ENCODE data around the gene BEX5.
"Not testable (repeated sequence)": the region's sequence is repeated elsewhere in the genome, so short reads cannot be mapped to it uniquely, and the experiment has no call there.

DNA sequence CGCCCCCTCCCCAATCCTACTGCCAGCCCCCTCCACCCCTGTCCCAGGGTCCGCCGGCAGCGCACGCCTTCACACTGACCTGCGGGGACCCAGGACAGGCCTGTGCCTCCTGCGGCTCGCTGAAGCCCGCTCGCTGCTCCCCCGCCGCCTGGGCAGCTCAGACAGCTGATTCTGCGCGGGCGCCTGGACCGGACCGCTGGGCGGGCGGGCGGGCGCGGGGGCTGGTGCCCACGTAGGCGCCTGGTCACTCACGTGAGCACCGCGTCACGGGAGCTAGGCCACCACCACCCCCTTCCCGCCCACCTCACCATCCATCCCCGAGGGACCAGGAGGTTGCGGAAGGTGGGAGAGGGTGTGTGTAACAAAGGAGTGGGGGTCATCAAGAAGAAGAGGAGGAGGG is 13.5 kb downstream of the BEX5 start, which contains the start of gene TCEAL6:
- TF ChIP-seq, protein P1, sequence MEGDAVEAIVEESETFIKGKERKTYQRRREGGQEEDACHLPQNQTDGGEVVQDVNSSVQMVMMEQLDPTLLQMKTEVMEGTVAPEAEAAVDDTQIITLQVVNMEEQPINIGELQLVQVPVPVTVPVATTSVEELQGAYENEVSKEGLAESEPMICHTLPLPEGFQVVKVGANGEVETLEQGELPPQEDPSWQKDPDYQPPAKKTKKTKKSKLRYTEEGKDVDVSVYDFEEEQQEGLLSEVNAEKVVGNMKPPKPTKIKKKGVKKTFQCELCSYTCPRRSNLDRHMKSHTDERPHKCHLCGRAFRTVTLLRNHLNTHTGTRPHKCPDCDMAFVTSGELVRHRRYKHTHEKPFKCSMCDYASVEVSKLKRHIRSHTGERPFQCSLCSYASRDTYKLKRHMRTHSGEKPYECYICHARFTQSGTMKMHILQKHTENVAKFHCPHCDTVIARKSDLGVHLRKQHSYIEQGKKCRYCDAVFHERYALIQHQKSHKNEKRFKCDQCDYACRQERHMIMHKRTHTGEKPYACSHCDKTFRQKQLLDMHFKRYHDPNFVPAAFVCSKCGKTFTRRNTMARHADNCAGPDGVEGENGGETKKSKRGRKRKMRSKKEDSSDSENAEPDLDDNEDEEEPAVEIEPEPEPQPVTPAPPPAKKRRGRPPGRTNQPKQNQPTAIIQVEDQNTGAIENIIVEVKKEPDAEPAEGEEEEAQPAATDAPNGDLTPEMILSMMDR (IDR thresholded peaks at IDR 0.05): not testable (repeated sequence)
- TF ChIP-seq POLR2A (IDR thresholded peaks at IDR 0.05): not testable (repeated sequence)

Measured in breast epithelium (tissue), 3 donors.